Activated naive CD4-positive, alpha-beta T cell treated with anti-CD3 and anti-CD28 coated beads, Interleukin-2, amount 10 ng/mL, durations not matched to agents 7 days and 5 days (primary cell): ENCODE results near the gene NKAIN2.

ENCODE experiments used
- CTCF ChIA-PET: fragments of 350-600 bp; sonication (Branson Sonifier 250); formaldehyde crosslinking; loops from one replicate; lab custom pipeline; 2021; ENCODE audit warnings: antibody characterized with exemption; lab: Charles Lee
- DNase-seq: peaks from one replicate; pipeline ENCODE4 v3.0.0-alpha.2; 2020
- H3K27ac Mint-ChIP-seq: one replicate; pipeline ENCODE4 v1.8.0; 2021; ENCODE audit warnings: mild to moderate bottlenecking, moderate library complexity, mixed read lengths
- H3K27me3 Mint-ChIP-seq: one replicate; pipeline ENCODE4 v1.8.0; 2021; ENCODE audit warnings: mild to moderate bottlenecking, mixed read lengths
- H3K36me3 Mint-ChIP-seq: one replicate; pipeline ENCODE4 v1.8.0; 2021; ENCODE audit warnings: mixed read lengths
- H3K4me1 Mint-ChIP-seq: one replicate; pipeline ENCODE4 v1.8.0; 2021; ENCODE audit warnings: mixed read lengths
- H3K4me3 Mint-ChIP-seq: one replicate; pipeline ENCODE4 v1.8.0; 2021; ENCODE audit warnings: mild to moderate bottlenecking, moderate library complexity, mixed read lengths
- H3K9me3 Mint-ChIP-seq: one replicate; pipeline ENCODE4 v1.8.0; 2021; ENCODE audit warnings: mixed read lengths

The NKAIN2 gene

GRCh38 chr6:124661097-124661661, 857.5 kb downstream of the NKAIN2 start:
- no peaks in the 10 kb centered on the region for H3K27me3 Mint-ChIP-seq
- no peak overlapping the region for H3K27ac Mint-ChIP-seq
- no peaks in the 10 kb centered on the region for H3K4me1 Mint-ChIP-seq
- no peak for DNase-seq
- H3K4me3 Mint-ChIP-seq: no peak overlapping the region
- H3K9me3 Mint-ChIP-seq: no peaks in the 10 kb centered on the region
- no peaks in the 10 kb centered on the region for H3K36me3 Mint-ChIP-seq
- CTCF ChIA-PET: no interaction called here

- no peaks in the 10 kb centered on the region for H3K9me3 Mint-ChIP-seq
- no peak for DNase-seq
- H3K36me3 Mint-ChIP-seq: no peaks in the 10 kb centered on the region
- H3K27ac Mint-ChIP-seq: no peak overlapping the region
- H3K4me1 Mint-ChIP-seq: no peaks in the 10 kb centered on the region
- no peak overlapping the region for H3K4me3 Mint-ChIP-seq
- CTCF ChIA-PET: no interaction called here
- H3K27me3 Mint-ChIP-seq: no peaks in the 10 kb centered on the region
Observed at GRCh38 chr6:124668028-124668427, 864.4 kb downstream of the NKAIN2 start.

GRCh38 chr6:124669713-124670480, 866.2 kb downstream of the NKAIN2 start:
- Mint-ChIP-seq H3K27ac (no peak overlapping the region), H3K9me3 (no peaks in the 10 kb centered on the region), H3K27me3 (no peaks in the 10 kb centered on the region), H3K4me1 (no peaks in the 10 kb centered on the region), H3K4me3 (no peak overlapping the region), H3K36me3 (no peaks in the 10 kb centered on the region)
- no peak for DNase-seq
- CTCF ChIA-PET: no interaction called here

- Mint-ChIP-seq H3K4me3 (no peak overlapping the region), H3K4me1 (no peaks in the 10 kb centered on the region), H3K9me3 (no peaks in the 10 kb centered on the region), H3K27ac (no peak overlapping the region), H3K36me3 (no peaks in the 10 kb centered on the region), H3K27me3 (no peaks in the 10 kb centered on the region)
- CTCF ChIA-PET: no interaction called here
- no peak for DNase-seq
Observed at GRCh38 chr6:124670801-124671200, 867.1 kb downstream of the NKAIN2 start.

GRCh38 chr6:124671324-124671723, 867.7 kb downstream of the NKAIN2 start:
- DNase-seq: no peak
- H3K36me3 Mint-ChIP-seq: no peaks in the 10 kb centered on the region
- no peaks in the 10 kb centered on the region for H3K4me1 Mint-ChIP-seq
- H3K9me3 Mint-ChIP-seq: no peaks in the 10 kb centered on the region
- CTCF ChIA-PET: no interaction called here
- H3K27me3 Mint-ChIP-seq: no peaks in the 10 kb centered on the region
- H3K27ac Mint-ChIP-seq: no peak overlapping the region
- no peak overlapping the region for H3K4me3 Mint-ChIP-seq

GRCh38 chr6:124674042-124674441, 870.4 kb downstream of the NKAIN2 start:
- H3K27ac Mint-ChIP-seq: no peak overlapping the region
- no peak for DNase-seq
- H3K36me3 Mint-ChIP-seq: no peaks in the 10 kb centered on the region
- no peak overlapping the region for H3K4me3 Mint-ChIP-seq
- H3K9me3 Mint-ChIP-seq: peaks cover 15% of the 10 kb centered on the region
- CTCF ChIA-PET: no interaction called here
- H3K27me3 Mint-ChIP-seq: no peaks in the 10 kb centered on the region
- no peaks in the 10 kb centered on the region for H3K4me1 Mint-ChIP-seq

- Mint-ChIP-seq H3K4me1 (no peaks in the 10 kb centered on the region), H3K27me3 (no peaks in the 10 kb centered on the region), H3K4me3 (no peak overlapping the region), H3K27ac (no peak overlapping the region), H3K9me3 (peaks cover 18% of the 10 kb centered on the region), H3K36me3 (no peaks in the 10 kb centered on the region)
- DNase-seq: no peak
- CTCF ChIA-PET: no interaction called here
Observed at GRCh38 chr6:124676033-124676432, 872.4 kb downstream of the NKAIN2 start.

GRCh38 chr6:124677874-124678273, 874.2 kb downstream of the NKAIN2 start:
- no peaks in the 10 kb centered on the region for H3K4me1 Mint-ChIP-seq

GRCh38 chr6:124679387-124679786, 875.7 kb downstream of the NKAIN2 start:
- CTCF ChIA-PET: no interaction called here
- Mint-ChIP-seq H3K36me3 (no peaks in the 10 kb centered on the region), H3K27me3 (no peaks in the 10 kb centered on the region), H3K27ac (no peak overlapping the region), H3K4me1 (no peaks in the 10 kb centered on the region), H3K9me3 (peaks cover 18% of the 10 kb centered on the region), H3K4me3 (no peak overlapping the region)
- DNase-seq: no peak

More at GRCh38 chr6:124677874-124678273, 874.2 kb downstream of the NKAIN2 start:
- CTCF ChIA-PET: no interaction called here
- no peak overlapping the region for H3K4me3 Mint-ChIP-seq
- no peak for DNase-seq
- no peaks in the 10 kb centered on the region for H3K27me3 Mint-ChIP-seq
- peaks cover 18% of the 10 kb centered on the region for H3K9me3 Mint-ChIP-seq
- H3K36me3 Mint-ChIP-seq: no peaks in the 10 kb centered on the region
- no peak overlapping the region for H3K27ac Mint-ChIP-seq

- Mint-ChIP-seq H3K36me3 (no peaks in the 10 kb centered on the region), H3K27ac (no peak overlapping the region), H3K27me3 (no peaks in the 10 kb centered on the region), H3K4me1 (no peaks in the 10 kb centered on the region), H3K9me3 (peaks cover 14% of the 10 kb centered on the region), H3K4me3 (no peak overlapping the region)
- CTCF ChIA-PET: no interaction called here
- DNase-seq: no peak
Observed at GRCh38 chr6:124682751-124683150, 879.1 kb downstream of the NKAIN2 start.

- peaks cover 8% of the 10 kb centered on the region for H3K9me3 Mint-ChIP-seq
- CTCF ChIA-PET: no interaction called here
Observed at GRCh38 chr6:124683507-124683906, 879.8 kb downstream of the NKAIN2 start.

GRCh38 chr6:124684621-124685020, 881.0 kb downstream of the NKAIN2 start:
- no peaks in the 10 kb centered on the region for H3K4me1 Mint-ChIP-seq
- no peaks in the 10 kb centered on the region for H3K27me3 Mint-ChIP-seq
- no peak overlapping the region for H3K4me3 Mint-ChIP-seq
- H3K36me3 Mint-ChIP-seq: no peaks in the 10 kb centered on the region
- CTCF ChIA-PET: no interaction called here
- DNase-seq: no peak
- no peaks in the 10 kb centered on the region for H3K9me3 Mint-ChIP-seq
- H3K27ac Mint-ChIP-seq: no peak overlapping the region

More at GRCh38 chr6:124683507-124683906, 879.8 kb downstream of the NKAIN2 start:
- Mint-ChIP-seq H3K27ac (no peak overlapping the region), H3K4me1 (no peaks in the 10 kb centered on the region), H3K27me3 (no peaks in the 10 kb centered on the region), H3K4me3 (no peak overlapping the region), H3K36me3 (no peaks in the 10 kb centered on the region)
- DNase-seq: no peak

GRCh38 chr6:124688369-124688768, 884.7 kb downstream of the NKAIN2 start:
- Mint-ChIP-seq H3K9me3 (no peaks in the 10 kb centered on the region), H3K27me3 (no peaks in the 10 kb centered on the region), H3K36me3 (no peaks in the 10 kb centered on the region), H3K4me3 (no peak overlapping the region), H3K27ac (no peak overlapping the region), H3K4me1 (no peaks in the 10 kb centered on the region)
- CTCF ChIA-PET: no interaction called here
- DNase-seq: no peak

GRCh38 chr6:124694139-124694705, 890.6 kb downstream of the NKAIN2 start:
- CTCF ChIA-PET: no interaction called here
- no peak for DNase-seq
- Mint-ChIP-seq H3K9me3 (no peaks in the 10 kb centered on the region), H3K27ac (no peak overlapping the region), H3K4me3 (no peak overlapping the region), H3K4me1 (no peaks in the 10 kb centered on the region), H3K36me3 (no peaks in the 10 kb centered on the region), H3K27me3 (no peaks in the 10 kb centered on the region)

GRCh38 chr6:124699038-124699437, 895.4 kb downstream of the NKAIN2 start:
- DNase-seq: no peak
- no peaks in the 10 kb centered on the region for H3K9me3 Mint-ChIP-seq

More at GRCh38 chr6:124699038-124699437, 895.4 kb downstream of the NKAIN2 start:
- CTCF ChIA-PET: no interaction called here
- H3K27ac Mint-ChIP-seq: no peak overlapping the region
- H3K36me3 Mint-ChIP-seq: no peaks in the 10 kb centered on the region
- H3K4me3 Mint-ChIP-seq: no peak overlapping the region
- H3K27me3 Mint-ChIP-seq: no peaks in the 10 kb centered on the region
- no peaks in the 10 kb centered on the region for H3K4me1 Mint-ChIP-seq
